Middle frontal gyrus (tissue), 1 donor: ENCODE measurements around the gene CACFD1.

Experiments
- DNase-seq: peaks from one replicate; pipeline ENCODE4 v3.0.0-alpha.2; 2015; ENCODE audit warnings: low spot score; ENCODE audit errors: extremely low spot score

The CACFD1 gene

GRCh38 chr9:133515615-133516255, 56.0 kb downstream of the CACFD1 start:
- DNase-seq: no peak

GRCh38 chr9:133516256-133516960, 56.6 kb downstream of the CACFD1 start:
- DNase-seq: no peak

- DNase-seq: no peak
Observed at GRCh38 chr9:133516961-133517350, 57.2 kb downstream of the CACFD1 start.

- DNase-seq: no peak
Observed at GRCh38 chr9:133517711-133518110, 57.9 kb downstream of the CACFD1 start.

- no peak for DNase-seq
Observed at GRCh38 chr9:133518200-133518599, 58.4 kb downstream of the CACFD1 start.

- DNase-seq: no peak
Observed at GRCh38 chr9:133518706-133519449, 59.1 kb downstream of the CACFD1 start.

GRCh38 chr9:133519693-133520092, 59.9 kb downstream of the CACFD1 start:
- DNase-seq: no peak

GRCh38 chr9:133520121-133520835, 60.5 kb downstream of the CACFD1 start:
- no peak for DNase-seq
